Cardiac fibroblast (primary cell): Measurements from ENCODE around the gene VASH1.

Source experiments
- DNase-seq, 2 donors: peaks; one replicate each; pipeline versions ENCODE4 v3.0.0 to v3.0.0-alpha.2; 2010; ENCODE audit warnings: low read depth in 2 of 2
- H3K4me3 ChIP-seq, 2 donors: replicated peaks in 1 of 2; 1 replicate in 1 of 2; 2 replicates in 1 of 2; pipeline ENCODE4 v1.5.1; 2011; ENCODE audit warnings: low read depth in 2 of 2, low read length in 2 of 2, mild to moderate bottlenecking in 2 of 2, moderate library complexity in 1 of 2
- TF ChIP-seq, protein P1 (sequence below): IDR thresholded peaks from one replicate; pipeline ENCODE4 v1.5.1; 2011; ENCODE audit warnings: low read depth, mild to moderate bottlenecking, low read length, inconsistent platforms

The VASH1 gene

DNA sequence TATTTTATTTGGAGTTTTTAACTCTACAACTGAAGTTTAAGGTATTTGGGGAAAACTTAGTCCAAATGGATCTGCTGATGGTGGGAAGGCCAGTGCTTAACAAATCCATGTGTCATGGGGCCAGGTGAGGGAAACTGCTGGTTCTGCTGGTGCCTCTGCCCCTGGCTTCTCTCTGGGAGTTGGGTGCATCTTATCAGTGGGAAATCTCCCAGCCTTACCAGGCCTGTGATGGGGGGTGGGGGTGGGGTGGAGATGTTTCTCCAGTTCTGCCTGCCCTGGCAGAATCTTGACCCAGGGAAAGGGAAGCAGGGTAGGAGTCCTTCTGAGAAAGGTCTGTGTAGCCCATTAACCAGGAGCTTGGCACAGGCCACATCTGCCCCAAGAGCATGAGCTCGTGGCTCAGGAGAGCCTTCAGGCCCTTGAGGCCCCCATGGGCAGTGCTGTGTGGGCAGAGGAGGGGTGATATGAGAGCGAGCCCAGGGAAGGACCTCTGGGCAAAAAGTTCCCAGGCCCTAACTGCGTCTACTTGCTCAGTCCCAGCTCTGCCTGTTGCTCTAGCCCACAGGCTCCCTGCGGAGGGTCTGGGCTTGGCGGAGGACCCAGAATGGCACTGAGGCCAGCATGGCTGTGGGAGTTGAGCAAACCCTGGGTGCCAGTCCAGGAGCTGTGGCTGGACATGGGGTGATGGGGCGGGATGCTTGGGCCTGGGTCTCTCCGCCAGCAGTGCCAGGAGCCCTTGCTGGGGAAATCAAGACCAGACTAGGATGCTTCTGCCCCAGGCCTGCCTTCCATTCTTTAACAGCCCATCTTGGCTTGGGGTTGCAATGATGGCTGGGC, 18.2 kb downstream of the VASH1 start:
- H3K4me3 ChIP-seq: no peak overlapping the region
- DNase-seq: no peak
- TF ChIP-seq, protein P1, sequence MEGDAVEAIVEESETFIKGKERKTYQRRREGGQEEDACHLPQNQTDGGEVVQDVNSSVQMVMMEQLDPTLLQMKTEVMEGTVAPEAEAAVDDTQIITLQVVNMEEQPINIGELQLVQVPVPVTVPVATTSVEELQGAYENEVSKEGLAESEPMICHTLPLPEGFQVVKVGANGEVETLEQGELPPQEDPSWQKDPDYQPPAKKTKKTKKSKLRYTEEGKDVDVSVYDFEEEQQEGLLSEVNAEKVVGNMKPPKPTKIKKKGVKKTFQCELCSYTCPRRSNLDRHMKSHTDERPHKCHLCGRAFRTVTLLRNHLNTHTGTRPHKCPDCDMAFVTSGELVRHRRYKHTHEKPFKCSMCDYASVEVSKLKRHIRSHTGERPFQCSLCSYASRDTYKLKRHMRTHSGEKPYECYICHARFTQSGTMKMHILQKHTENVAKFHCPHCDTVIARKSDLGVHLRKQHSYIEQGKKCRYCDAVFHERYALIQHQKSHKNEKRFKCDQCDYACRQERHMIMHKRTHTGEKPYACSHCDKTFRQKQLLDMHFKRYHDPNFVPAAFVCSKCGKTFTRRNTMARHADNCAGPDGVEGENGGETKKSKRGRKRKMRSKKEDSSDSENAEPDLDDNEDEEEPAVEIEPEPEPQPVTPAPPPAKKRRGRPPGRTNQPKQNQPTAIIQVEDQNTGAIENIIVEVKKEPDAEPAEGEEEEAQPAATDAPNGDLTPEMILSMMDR: no peak

DNA sequence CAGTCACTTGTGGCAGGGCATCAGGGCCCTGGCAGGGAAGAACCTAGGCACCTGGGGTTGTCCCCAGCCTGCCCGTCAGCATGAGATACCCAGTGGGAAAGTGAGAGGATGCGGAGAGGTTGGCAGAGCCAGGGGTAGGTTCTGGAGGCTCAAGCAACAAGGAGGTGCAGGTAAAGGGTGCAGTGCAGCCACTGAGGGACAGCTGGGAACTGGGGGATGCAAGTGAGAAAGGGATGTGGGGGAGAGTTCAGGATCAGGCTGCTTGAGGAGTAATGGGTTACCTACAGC, 18.7 kb downstream of the VASH1 start:
- TF ChIP-seq, protein P1: no peak
- no peak for DNase-seq
- H3K4me3 ChIP-seq: no peak overlapping the region

DNA sequence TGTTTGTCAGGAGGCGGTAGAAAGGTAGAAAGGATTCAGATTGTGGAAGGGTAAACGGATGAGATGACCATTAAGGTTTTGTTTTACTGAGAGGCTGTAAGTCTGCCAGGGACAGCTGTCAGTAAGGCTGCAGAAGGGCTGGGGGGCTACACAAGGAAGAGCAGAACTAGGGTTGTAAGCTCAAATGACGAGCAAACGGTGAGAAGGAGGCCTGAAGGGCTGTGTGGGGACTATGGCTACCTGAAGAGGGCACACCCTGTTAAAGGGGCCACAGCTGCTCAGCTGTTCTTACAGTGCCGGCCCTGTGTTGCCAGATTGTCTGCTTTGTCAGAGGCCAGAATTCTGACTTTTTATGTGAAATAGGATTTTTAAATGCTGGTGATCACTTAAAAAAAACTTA, 19.1 kb downstream of the VASH1 start:
- TF ChIP-seq, protein P1: no peak
- H3K4me3 ChIP-seq: no peak overlapping the region
- DNase-seq: no peak

DNA sequence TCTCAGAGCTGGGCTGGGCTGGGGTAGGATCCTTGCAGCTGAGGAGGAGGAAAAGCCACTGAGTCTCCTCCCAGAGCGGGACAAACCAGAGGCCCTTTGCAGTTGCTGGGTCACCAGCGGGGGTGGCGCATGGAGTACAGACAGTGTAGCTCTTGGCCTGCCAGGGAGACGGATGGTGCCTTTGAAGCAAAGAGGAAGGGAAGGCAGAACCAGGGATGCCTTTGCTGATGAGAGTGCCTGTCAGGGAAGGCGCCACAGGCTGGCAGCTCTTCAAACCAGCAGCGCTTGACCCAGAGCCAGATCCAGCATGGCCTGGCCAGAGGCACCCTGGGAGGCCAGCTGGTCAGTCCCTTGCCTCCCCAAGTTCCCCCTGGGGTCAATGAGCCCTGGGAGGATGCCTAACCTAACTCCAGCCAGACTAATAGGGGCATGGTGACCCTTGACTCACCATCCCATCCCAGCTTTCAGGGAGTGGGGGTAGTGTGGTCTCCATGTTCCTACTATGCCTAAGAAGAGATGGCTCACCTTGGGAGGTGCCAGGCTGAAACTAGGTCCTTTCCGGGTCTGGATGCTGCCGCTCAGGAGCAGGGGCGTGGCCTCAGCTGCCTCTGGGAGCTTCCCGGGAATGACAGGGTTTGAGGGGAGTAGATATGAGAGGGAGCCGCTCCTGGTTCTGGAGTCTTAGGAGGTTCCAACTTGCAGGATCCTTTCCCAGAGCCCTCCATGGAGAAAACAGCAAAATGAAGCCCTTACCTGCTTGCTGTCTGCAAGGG, 19.8 kb downstream of the VASH1 start:
- peak in 1 of 2 donors; percentile 51 for DNase-seq
- TF ChIP-seq, protein P1: no peak

DNA sequence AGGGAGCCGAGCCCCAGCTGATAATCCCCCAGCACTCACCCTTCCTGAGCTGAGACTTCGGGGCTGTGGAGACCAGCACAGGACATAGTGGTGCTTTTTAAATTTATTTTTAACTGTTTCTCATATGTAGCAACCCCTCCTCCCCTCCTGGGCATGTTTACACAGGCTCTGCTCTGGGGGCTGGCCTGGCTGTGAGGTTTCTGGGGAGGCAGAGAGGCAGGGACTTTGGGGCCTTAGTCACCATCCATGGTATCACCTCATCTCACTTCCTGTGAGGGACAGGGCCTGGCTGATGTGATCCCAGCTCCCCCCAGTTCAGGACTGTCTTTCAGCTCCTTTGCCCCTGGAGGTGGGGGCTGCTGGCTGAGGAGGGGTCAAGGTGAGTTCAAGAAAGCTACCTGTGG, 20.4 kb downstream of the VASH1 start:
- DNase-seq: no peak
- no peak overlapping the region for H3K4me3 ChIP-seq
- TF ChIP-seq, protein P1: no peak

More for the DNA sequence above, 19.8 kb downstream of the VASH1 start:
- H3K4me3 ChIP-seq: no peak overlapping the region

DNA sequence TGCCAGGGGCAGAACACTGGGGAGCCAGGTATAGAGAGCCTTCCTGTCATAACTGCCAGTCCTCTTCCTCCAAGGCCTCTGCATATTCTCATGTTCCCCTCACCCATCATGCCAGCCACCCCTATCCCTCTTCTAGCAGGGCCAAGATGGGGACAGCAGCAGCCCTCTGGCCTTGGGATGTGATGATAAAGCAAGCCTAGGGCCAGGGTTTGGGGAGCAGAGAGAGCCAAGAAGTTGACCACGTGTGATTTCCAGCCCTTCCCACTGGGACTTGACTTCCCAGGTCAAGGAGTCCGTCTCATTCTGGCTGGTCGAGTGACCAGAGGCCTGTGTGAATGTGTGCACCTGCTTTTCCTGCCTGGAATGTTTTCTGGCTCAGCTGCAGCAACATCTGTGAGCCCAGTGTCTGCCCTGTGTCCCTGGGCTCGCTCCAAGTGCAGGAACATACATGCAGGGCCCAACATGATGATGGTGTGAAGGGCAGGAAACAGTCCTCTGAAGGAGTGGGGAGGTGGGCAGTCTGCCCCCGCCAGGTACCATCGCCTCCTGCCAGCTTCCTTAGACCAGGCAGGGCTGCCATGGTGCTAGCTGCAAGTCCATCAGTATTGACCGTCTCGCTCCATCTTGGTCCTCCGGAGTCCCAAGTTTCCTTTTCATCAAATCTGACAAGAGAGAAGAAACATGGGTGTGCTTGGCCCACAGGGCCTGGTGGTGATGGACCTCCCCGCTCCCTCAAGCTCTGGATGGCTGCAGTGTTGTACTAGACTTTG, 21.0 kb downstream of the VASH1 start:
- no peak for DNase-seq
- no peak overlapping the region for H3K4me3 ChIP-seq
- TF ChIP-seq, protein P1: no peak
